Limb (tissue), 2 donors: ENCODE measurements around the gene LRP5.
"Not testable (repeated sequence)": the region's sequence is repeated elsewhere in the genome, so short reads cannot be mapped to it uniquely, and the experiment has no call there.

ENCODE experiments used
- DNase-seq, 2 donors: peaks; one replicate each; pipeline ENCODE4 v3.0.0-alpha.2; 2016; ENCODE audit errors: extremely low spot score in 2 of 2

Gene LRP5

DNA sequence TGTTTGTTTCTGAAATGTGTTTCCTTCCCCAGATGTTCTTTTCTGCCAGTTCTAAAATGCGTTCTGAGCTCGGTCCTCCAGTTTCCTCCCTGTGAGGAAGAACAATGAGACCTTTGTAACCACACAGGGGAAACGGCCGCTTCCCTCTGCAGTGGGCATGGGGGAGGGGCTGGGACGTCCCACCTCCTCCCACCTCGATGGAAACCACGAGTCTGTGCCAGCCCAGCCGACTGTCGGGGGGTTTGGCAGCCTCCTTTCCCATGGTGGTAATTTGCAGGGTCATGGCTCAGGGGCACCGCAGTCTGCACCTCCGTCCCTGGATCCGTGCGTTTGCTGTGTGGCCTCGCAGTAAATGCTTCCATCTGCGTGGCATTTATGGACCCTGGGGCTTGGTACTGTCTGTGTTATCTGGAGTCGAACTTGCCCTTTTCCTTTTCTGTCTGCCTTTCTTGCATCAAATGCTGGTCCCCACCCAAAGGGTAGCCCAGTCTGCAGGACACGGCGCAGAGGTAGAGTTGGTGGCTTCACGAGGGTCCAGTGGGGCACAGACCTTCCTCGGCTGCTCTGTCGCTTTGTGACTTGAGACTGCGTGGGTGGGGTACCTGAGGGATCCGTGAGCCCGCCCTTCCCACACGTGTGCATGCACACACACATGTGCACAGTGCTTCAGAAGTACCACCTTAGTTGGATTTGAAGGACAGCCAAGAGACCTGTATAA lies 16.1 kb downstream of the LRP5 start:
- peak; percentile 75 to 85 for DNase-seq

DNA sequence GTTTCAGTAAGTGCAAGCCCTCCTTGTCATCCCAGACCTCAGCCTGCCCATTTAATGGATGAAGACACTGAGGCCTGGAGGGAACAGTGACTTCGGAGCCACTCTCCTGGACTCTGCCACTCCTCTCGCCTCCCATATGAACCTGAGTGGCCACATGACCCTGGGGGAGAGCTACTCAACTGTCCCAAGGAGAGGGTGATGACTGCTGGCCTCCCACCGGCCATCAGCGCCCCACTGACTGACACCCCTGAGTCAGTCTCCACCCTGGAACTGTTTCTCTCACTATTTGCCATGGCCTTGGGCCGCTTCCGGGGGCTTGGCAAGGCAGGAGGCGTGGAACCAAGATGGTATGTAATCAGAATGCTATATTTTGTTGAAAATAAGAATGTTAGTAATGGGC lies 17.1 kb downstream of the LRP5 start:
- DNase-seq: no peak

DNA sequence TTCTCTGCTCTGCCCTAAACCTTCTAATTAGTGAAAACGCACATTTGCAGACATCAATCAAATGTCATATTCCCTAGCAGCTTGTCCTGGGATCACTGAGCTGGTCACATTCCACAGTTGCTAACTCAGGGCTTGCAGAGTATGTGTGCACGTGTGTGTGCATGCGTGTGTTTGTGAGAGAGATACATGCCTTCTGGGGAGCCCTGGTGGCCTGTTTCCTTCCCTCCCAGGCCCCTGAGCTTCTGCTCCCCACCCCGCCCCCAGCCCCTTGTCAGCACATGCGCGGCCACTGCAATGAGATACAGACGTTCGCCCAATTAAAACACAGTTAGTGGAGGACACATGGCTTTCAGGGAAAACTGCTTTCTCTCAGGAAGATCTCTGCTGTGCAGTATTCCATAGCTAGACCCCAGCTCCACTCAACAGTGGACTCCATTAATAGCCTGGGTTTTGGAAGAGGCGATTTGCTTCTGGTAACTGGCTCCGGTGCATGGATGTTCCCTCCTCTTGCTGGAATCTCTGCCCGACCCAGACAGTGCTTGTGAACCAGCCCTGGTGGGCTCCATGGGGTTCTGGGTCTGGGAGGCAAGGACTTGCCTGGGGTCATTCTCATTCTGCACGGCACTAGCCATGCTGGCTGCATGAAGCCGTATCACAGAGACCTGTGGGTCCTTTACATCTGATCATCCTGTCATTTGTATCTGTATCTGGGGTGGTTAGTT lies 17.7 kb downstream of the LRP5 start:
- peak in 1 of 2 donors; percentile 65 for DNase-seq

GRCh38 chr11:68330700-68331337 lies 18.4 kb downstream of the LRP5 start:
- DNase-seq: no peak

DNA sequence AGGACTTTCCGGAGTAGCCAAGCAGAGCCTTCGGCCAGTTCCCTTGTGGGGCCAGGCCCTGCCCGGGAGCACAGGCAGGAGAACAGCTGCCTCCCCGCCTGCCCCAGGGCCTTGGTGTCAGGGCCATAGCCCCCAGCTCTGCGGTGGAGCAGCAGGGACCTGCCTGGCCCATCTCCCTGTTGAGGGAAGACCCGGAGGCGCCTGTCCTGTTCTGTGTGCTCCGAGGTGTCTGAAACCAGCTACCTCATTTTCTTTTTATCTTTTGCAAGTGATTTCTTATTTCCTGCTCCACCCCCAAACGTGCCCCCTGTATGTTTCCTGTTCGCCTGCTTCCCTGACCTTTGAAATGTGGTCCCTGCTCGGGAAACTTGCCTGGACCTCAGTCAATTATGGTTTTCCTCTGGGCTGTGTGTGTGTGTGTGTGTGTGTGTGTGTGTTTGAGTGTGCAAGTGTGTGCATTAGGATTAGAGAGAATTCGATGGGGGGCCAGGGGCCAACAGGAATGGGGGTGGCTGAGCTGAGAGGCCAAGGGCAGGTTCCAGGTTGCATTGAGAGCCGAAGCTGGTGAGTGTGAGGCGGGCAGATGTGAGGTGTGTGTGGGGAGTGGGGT lies 19.1 kb downstream of the LRP5 start:
- DNase-seq: no peak

DNA sequence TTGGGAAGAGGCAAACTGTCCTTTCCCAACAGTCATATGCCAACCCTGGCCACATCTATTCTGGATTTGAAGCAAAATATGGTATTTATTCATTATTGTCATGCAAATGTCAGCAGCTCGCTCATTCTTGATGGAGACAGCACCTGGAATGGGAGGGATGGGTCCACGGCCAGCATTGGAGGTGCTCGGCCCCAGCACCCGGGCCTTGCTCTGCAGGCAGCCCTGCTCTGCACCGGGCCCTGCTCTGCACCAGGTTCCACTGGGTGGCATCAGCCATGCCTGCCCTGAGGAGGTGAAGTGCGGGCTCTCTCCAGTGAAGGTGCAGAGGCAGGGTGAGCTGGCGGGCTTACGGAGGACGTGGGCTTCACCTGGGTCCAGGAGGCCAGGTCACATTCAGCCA lies 19.8 kb downstream of the LRP5 start:
- no peak for DNase-seq

DNA sequence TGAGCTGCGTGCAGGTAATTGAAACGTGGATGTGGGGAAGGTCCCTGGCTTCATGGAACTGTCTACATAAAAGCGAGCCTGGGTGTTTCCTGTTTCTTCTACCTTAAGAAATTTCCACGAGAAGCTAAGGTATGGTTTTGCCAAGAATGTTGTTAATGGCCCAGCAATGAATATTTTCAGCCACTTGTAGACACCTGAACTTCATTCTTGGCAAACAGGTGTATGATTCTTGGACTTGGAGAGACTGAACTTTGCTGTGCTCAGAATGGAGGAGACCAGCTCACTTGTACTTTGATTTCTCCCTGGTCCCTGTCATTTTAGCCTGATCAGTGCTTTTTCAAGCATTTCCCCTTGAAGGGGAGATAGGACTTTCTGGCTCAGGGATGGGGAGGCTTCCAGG lies 20.8 kb downstream of the LRP5 start:
- DNase-seq: no peak

DNA sequence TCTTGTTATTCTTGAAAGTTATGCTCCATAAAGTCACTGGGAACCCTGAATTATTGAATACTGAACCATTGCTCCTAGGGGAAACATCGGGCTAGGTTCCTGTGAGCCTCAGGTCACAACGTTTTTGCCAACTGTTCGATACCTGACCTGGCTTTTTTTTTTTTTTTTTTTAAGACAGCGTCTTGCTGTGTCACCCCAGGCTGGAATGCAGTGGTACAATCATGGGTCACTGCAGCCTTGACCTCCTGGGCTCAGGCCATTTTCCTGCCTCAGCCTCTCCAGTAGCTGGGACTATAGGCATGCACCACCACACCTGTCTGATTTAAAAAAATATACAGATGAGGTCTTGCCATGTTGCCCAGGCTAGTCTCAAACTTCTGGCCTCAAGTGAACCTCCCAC lies 22.5 kb downstream of the LRP5 start:
- DNase-seq: no peak

DNA sequence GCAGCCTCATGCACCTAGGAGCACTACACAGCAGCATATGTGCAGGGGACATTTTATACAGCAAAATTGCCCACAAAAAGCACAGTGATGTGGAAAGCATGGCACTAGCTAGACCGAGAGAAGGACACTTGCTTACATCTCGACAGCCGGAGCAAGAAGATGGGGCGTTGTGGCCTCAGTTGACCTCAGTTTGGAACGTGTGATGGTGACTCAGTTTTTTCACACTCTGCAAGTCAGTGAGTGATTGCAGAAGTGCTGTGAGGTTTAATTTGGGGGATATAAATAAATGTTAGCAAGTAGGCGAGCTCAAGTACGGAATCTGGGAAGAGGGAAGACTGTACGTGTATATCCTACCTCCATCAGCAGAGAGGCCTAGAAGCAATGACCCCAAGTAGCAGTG lies 23.3 kb downstream of the LRP5 start:
- no peak for DNase-seq

- no peak for DNase-seq
These were observed 24.3 kb downstream of the LRP5 start for GRCh38 chr11:68336716-68337115.

- no peak for DNase-seq
These were observed 25.0 kb downstream of the LRP5 start for GRCh38 chr11:68337399-68337835.

DNA sequence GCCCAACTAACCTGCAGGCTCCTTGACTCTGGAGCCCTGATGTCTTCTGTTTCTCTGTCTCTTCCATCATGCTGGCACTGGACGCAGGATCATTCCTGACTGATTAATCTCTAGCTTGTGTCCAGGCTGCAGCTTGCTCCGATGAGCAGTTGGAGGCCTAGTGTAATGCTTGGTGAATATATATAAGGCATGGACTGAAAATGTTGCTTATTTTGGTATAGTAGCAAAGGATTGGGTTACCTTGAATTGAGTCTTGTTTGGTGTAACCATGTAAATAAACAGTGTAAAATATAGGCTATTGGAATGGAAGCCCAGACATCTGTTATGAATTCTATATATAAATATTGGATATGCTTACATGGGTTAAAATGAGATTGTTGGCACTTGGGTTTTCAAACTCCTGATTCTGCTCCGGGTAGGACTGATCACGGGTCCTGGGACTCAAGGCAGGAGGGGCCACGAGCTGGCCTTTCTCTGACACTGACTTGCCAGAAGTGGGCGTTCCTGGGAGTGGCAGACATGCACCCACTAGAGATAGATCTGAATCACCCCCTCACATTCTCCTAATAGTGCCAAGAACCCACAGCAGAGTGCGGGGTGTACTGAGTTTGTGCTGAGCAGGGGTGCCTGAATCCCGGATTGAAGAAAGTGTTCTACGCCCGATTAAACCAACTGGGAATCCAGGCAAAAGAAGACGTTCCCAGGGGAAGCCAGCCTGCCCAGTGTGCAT lies 25.8 kb downstream of the LRP5 start:
- DNase-seq: peak in 1 of 2 donors; percentile 42

DNA sequence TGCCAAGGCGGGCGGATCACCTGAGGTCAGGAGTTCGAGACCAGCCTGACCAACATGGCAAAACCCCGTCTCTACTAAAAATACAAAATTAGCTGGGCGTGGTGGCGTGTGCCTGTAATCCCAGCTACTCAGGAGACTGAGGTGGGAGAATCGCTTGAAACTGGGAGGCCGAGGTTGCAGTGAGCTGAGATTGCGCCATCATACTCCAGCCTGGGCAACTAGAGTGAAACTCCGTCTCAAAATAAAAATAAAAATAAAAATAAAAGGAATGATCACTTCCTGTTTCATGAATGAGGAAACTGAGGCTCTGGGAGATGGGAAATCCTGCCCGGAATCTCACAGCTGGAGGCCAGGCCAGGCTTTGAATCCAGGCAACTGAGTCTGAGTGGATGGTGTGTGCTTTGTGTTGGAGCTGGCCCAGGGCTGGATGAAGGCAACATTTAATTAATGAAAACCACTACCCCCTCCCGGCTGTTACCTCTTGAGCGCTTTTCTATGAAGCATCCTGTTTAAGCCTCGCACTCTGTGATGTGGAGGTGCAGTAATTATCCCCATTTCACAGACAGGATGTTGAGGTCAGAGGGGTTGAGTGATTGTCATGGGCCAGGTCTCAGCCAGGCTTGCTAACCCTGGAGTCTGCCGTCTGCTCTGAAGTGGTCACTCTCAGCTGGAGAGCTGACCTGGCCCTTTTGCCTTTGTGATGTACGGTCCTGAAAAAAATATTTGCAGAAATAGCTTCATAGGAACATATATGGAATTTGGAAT lies 27.8 kb downstream of the LRP5 start:
- no peak for DNase-seq

DNA sequence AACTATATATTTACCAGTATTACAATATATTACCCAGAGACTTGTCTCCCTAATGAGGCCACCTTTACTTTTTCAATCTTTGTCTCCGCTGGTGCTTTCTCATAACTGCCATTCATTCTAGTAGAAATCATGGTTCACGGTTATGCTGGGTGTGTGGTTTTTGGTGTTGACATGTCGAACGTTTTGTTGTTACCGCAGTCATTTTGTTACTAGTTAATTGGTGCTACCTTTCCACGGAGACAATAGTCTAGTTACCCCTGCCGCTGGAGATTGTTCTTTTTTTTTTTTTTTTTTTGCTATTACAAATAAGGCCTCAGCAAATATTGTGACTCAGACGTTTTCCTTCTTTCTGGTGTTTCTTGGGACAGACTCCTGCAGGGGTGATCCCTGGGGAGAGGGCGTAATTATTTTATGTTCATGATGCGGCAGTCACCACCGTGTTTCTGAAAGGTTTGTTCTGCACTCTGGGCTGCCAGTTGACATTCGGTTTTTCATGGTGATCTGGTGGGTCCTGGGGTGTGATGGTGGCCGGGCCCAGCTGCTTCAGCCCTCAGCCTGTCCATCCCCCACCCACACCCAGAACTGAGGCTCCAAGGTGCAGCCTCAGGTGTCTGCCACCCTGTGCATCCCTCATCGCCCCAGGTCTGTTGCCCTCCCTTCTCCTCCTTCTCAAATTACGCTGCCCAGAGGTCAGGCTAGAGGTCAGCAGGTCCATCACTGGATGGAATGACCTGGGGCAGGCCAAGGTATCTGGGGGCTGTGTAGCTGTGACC lies 28.6 kb downstream of the LRP5 start:
- no peak for DNase-seq

GRCh38 chr11:68341557-68342458 lies 29.4 kb downstream of the LRP5 start:
- DNase-seq: peak in 1 of 2 donors; percentile 29

DNA sequence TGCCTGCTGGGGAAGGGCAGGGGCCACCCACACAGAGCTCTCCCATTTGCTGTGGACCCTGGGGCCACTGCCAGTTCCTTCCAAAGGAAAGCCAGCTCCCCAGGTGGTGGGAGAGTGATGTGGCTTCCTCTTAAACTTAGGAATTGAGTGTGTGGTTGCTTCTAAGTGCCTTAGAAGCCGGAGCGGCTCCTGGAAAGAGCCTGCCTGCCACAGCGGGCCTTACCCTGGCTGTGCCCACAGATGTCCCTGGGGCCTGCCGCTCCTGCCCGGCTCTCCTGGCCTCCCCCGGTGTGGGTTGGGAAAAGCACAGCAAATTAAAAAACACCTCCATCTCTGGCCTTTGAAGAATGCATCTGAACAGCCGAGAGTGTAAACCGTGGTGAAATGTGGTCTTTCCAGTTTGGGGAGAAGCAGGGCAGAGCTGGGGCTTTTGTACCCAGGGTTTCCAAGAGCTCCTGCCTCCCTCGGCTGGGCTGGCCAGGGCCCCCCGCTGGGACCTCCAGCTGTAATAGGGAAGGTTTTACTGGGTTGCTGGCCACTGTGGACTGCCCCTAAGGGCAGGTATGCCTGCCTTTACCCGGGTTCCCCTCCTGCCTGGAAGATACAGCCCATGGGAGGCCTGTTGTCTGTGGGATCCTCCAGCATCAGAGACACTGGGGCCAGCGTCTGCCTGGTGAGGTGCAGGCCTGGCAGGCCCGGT lies 30.2 kb downstream of the LRP5 start:
- DNase-seq: peak in 1 of 2 donors; percentile 56

- DNase-seq: peak in 1 of 2 donors; percentile 40
These were observed 31.4 kb downstream of the LRP5 start for GRCh38 chr11:68343761-68344256.

GRCh38 chr11:68344821-68345220 lies 32.4 kb downstream of the LRP5 start:
- not testable (repeated sequence) for DNase-seq
